CD4-positive, alpha-beta T cell (primary cell): ENCODE results near the gene OBP2A. TPM values are rescaled to one million over a fixed set of nuclear protein-coding genes. Genes with fewer than 3 reads are reported as not detected.

Source experiments
- ATAC-seq: fragments of 200-7000 bp; cut with Tn5 transposase; one replicate; pipeline ENCODE4 v1.10.0; 2022; ENCODE audit warnings: mild to moderate bottlenecking; ENCODE audit not compliant: poor library complexity
- CTCF ChIA-PET: fragments of 350-600 bp; sonication (Branson Sonifier 250); formaldehyde crosslinking; loops from one replicate; lab custom pipeline; 2021; ENCODE audit warnings: antibody characterized with exemption, inconsistent platforms; lab: Charles Lee
- POLR2A ChIA-PET: fragments of 350-600 bp; sonication (Branson Sonifier 250); formaldehyde crosslinking; loops from one replicate; lab custom pipeline; 2021; ENCODE audit warnings: antibody characterized with exemption, inconsistent platforms; lab: Charles Lee
- DNase-seq, 14 experiments: peaks; one replicate each; pipeline ENCODE4 v3.0.0-alpha.2; 2013 to 2020; ENCODE audit warnings: mixed read lengths in 2 of 14
- H3K27ac ChIP-seq, 2 donors: one replicate each; pipeline versions ENCODE4 v1.5.1 to v1.7.0; 2013; ENCODE audit warnings: low read length in 2 of 2, low read depth in 1 of 2, mild to moderate bottlenecking in 1 of 2
- H3K27me3 ChIP-seq, 2 experiments: 1 replicate in 1 of 2; 2 replicates in 1 of 2; pipeline versions ENCODE4 v1.6.1 to v1.7.0; 2013; ENCODE audit warnings: low read length in 2 of 2, control low read depth in 1 of 2, mild to moderate bottlenecking in 1 of 2, moderate library complexity in 1 of 2; ENCODE audit not compliant: insufficient read depth in 2 of 2, control insufficient read depth in 1 of 2
- H3K36me3 ChIP-seq: one replicate; pipeline ENCODE4 v1.6.1; 2013; ENCODE audit warnings: low read length, control low read depth; ENCODE audit not compliant: insufficient read depth
- H3K4me1 ChIP-seq: one replicate; pipeline ENCODE4 v1.6.1; 2013; ENCODE audit warnings: low read length, control low read depth; ENCODE audit not compliant: insufficient read depth
- H3K4me3 ChIP-seq: one replicate; pipeline ENCODE4 v1.5.1; 2013; ENCODE audit warnings: mild to moderate bottlenecking, low read length, moderate library complexity
- H3K9me3 ChIP-seq, 2 experiments: 1 replicate in 1 of 2; 2 replicates in 1 of 2; pipeline versions ENCODE4 v1.6.1 to v1.7.0; 2013; ENCODE audit warnings: low read length in 2 of 2, mild to moderate bottlenecking in 2 of 2, control low read depth in 1 of 2, moderate library complexity in 1 of 2; ENCODE audit not compliant: control insufficient read depth in 1 of 2, insufficient read depth in 1 of 2
- H3K27ac Mint-ChIP-seq: one replicate; pipeline ENCODE4 v1.8.0; 2020; ENCODE audit warnings: mixed read lengths
- H3K27me3 Mint-ChIP-seq: one replicate; pipeline ENCODE4 v1.8.0; 2021; ENCODE audit warnings: mixed read lengths
- H3K36me3 Mint-ChIP-seq: one replicate; pipeline ENCODE4 v1.8.0; 2021; ENCODE audit warnings: low read depth, mixed read lengths
- H3K4me1 Mint-ChIP-seq: one replicate; pipeline ENCODE4 v1.8.0; 2021; ENCODE audit warnings: low read depth, mixed read lengths
- H3K4me3 Mint-ChIP-seq: one replicate; pipeline ENCODE4 v1.8.0; 2020; ENCODE audit warnings: mild to moderate bottlenecking, mixed read lengths
- H3K9me3 Mint-ChIP-seq: one replicate; pipeline ENCODE4 v1.8.0; 2020; ENCODE audit warnings: mixed read lengths
- CTCF ChIP-seq: fragments of 200-600 bp; IDR thresholded peaks from one replicate; pipeline ENCODE4 v1.8.0; 2022; ENCODE audit warnings: antibody characterized with exemption, mild to moderate bottlenecking
- intact Hi-C, 2 experiments: fragments of 100-400 bp; cut with DNase I in 1 of 2; cut with micrococcal nuclease in 1 of 2; formaldehyde crosslinking; loops; one replicate each; pipeline versions ENCODE4 v1.15.1 to v1.9.0; 2023 to 2025; cut with DNase I, micrococcal nuclease
- total RNA-seq, 174 experiments: library from RNA in 2 of 174; stranded (reverse) in 2 of 174; gene quantifications; one replicate each; pipeline ENCODE4 v1.2.3 and lab custom pipeline; 2021 to 2026

The OBP2A gene
- total RNA-seq, 2 experiments from 2014 or later: not detected

GRCh38 chr9:135581636-135582426 lies 35.9 kb downstream of the OBP2A start:
- TF ChIP-seq CTCF: no peak
- ATAC-seq (no peak), DNase-seq (no peak)
- Mint-ChIP-seq H3K27me3 (peaks cover 19% of the 10 kb centered on the region), H3K4me3 (no peak overlapping the region), H3K36me3 (no peaks in the 10 kb centered on the region), H3K9me3 (no peaks in the 10 kb centered on the region), H3K4me1 (no peaks in the 10 kb centered on the region), H3K27ac (no peak overlapping the region)
- H3K4me3 ChIP-seq: no peak overlapping the region
- CTCF ChIA-PET: no interaction called here
- POLR2A ChIA-PET: no interaction called here
- H3K27me3 ChIP-seq: peaks cover 0 to 5% of the 10 kb centered on the region in 2 experiments
- H3K27ac ChIP-seq: no peak overlapping the region
- intact Hi-C loops: no loop called here
- H3K36me3 ChIP-seq: no peaks in the 10 kb centered on the region
- peaks cover 0 to 10% of the 10 kb centered on the region in 2 experiments for H3K9me3 ChIP-seq
- H3K4me1 ChIP-seq: no peaks in the 10 kb centered on the region

GRCh38 chr9:135582541-135582940 lies 36.6 kb downstream of the OBP2A start:
- intact Hi-C loops: no loop called here
- Histone ChIP-seq H3K27ac (no peak overlapping the region), H3K4me1 (no peaks in the 10 kb centered on the region), H3K4me3 (no peak overlapping the region), H3K9me3 (peaks cover 0 to 10% of the 10 kb centered on the region in 2 experiments), H3K36me3 (no peaks in the 10 kb centered on the region), H3K27me3 (peaks cover 0 to 5% of the 10 kb centered on the region in 2 experiments)
- Mint-ChIP-seq H3K27ac (no peak overlapping the region), H3K4me1 (no peaks in the 10 kb centered on the region), H3K27me3 (peaks cover 15% of the 10 kb centered on the region), H3K9me3 (no peaks in the 10 kb centered on the region), H3K4me3 (no peak overlapping the region), H3K36me3 (no peaks in the 10 kb centered on the region)
- CTCF ChIA-PET: no interaction called here
- POLR2A ChIA-PET: no interaction called here
- TF ChIP-seq CTCF: no peak
- DNase-seq (no peak), ATAC-seq (no peak)

GRCh38 chr9:135582966-135583687 lies 37.2 kb downstream of the OBP2A start:
- Histone ChIP-seq H3K9me3 (peaks cover 0 to 10% of the 10 kb centered on the region in 2 experiments), H3K4me1 (no peaks in the 10 kb centered on the region), H3K27ac (no peak overlapping the region), H3K36me3 (no peaks in the 10 kb centered on the region), H3K27me3 (peaks cover 0 to 5% of the 10 kb centered on the region in 2 experiments), H3K4me3 (no peak overlapping the region)
- Mint-ChIP-seq H3K4me3 (no peak overlapping the region), H3K27ac (no peak overlapping the region), H3K27me3 (peaks cover 15% of the 10 kb centered on the region), H3K4me1 (no peaks in the 10 kb centered on the region), H3K9me3 (no peaks in the 10 kb centered on the region), H3K36me3 (no peaks in the 10 kb centered on the region)
- CTCF ChIA-PET: no interaction called here
- POLR2A ChIA-PET: no interaction called here
- DNase-seq (peak in 1 of 14 experiments; percentile 24), ATAC-seq (no peak)
- no peak for TF ChIP-seq CTCF
- intact Hi-C loops: no loop called here
